Activated T-cell treated with anti-CD3 and anti-CD28 coated beads for 4 hours (primary cell): Measurements from ENCODE around the gene SLC4A1AP.

Source experiments
- DNase-seq: peaks from one replicate; pipeline ENCODE4 v3.0.0-alpha.2; 2020

The SLC4A1AP gene

GRCh38 chr2:27721884-27722485 lies 58.3 kb downstream of the SLC4A1AP start:
- no peak for DNase-seq

- no peak for DNase-seq
Measured at GRCh38 chr2:27723372-27724144, 59.9 kb downstream of the SLC4A1AP start.

GRCh38 chr2:27724191-27724590 lies 60.5 kb downstream of the SLC4A1AP start:
- no peak for DNase-seq

- no peak for DNase-seq
Measured at GRCh38 chr2:27724905-27725701, 61.4 kb downstream of the SLC4A1AP start.

- no peak for DNase-seq
Measured at GRCh38 chr2:27727257-27727656, 63.6 kb downstream of the SLC4A1AP start.

- no peak for DNase-seq
Measured at GRCh38 chr2:27728081-27728858, 64.6 kb downstream of the SLC4A1AP start.

- no peak for DNase-seq
Measured at GRCh38 chr2:27729198-27729597, 65.5 kb downstream of the SLC4A1AP start.

- DNase-seq, result no peak
Measured at GRCh38 chr2:27729614-27730013, 65.9 kb downstream of the SLC4A1AP start.

GRCh38 chr2:27730261-27730662 lies 66.6 kb downstream of the SLC4A1AP start:
- DNase-seq, result no peak

- no peak for DNase-seq
Measured at GRCh38 chr2:27730980-27731691, 67.4 kb downstream of the SLC4A1AP start.

- no peak for DNase-seq
Measured at GRCh38 chr2:27734305-27734704, 70.6 kb downstream of the SLC4A1AP start.

- DNase-seq, result peak; percentile 65
Measured at GRCh38 chr2:27735263-27735904, 71.7 kb downstream of the SLC4A1AP start.

GRCh38 chr2:27736031-27736889 lies 72.6 kb downstream of the SLC4A1AP start:
- no peak for DNase-seq

- DNase-seq, result no peak
Measured at GRCh38 chr2:27736890-27737204, 73.2 kb downstream of the SLC4A1AP start.

- DNase-seq, result no peak
Measured at GRCh38 chr2:27737676-27738348, 74.1 kb downstream of the SLC4A1AP start.

GRCh38 chr2:27738349-27739057 lies 74.8 kb downstream of the SLC4A1AP start:
- DNase-seq, result no peak

GRCh38 chr2:27739058-27739373 lies 75.3 kb downstream of the SLC4A1AP start:
- no peak for DNase-seq

GRCh38 chr2:27741673-27742072 lies 78.0 kb downstream of the SLC4A1AP start:
- no peak for DNase-seq

- no peak for DNase-seq
Measured at GRCh38 chr2:27742571-27742970, 78.9 kb downstream of the SLC4A1AP start.
